ENCODE data around the gene PLXDC1. TPM values are rescaled to one million over a fixed set of nuclear protein-coding genes. Genes with fewer than 3 reads are reported as not detected.
"Not testable (repeated sequence)": the region's sequence is repeated elsewhere in the genome, so short reads cannot be mapped to it uniquely, and the experiment has no call there.

The PLXDC1 gene
- total RNA-seq, 4 donors from 2014 or later, result 1.6 to 26.2 (median 4.3) TPM

DNA sequence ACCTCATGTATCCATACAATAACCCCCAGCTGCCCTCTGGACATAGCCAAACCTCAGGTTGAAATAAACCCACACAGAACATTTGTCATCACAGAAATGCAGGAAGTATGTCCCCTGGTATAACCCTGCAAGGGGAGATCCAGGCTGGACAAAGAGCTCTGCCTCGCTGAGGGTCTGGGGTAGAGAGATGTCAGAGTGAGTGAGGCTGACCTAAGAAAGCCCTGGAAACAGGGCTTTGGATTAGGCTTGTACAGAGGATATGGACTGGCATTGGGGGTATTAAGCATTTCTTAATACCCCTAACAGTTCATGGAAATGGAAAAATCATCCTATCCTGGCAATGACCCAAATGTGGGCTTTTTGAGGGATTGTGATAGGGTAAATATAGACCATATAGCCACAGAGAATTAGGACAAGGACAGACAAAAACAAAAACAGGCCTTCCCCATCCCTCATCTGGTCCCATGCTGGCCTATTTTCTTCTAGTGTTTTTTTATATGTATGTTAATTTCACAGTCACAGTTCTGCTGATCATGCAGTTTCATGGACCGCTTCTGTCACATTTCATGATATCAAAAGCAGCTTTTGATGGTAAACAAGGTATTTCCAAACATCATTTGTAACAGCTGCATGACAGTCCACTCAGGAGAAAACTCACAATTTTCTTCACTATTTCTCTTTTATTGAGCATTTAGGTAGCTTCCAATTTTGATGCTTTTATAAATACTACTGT, 26.1 kb downstream of the PLXDC1 start:
- TF ChIP-seq, protein P1, sequence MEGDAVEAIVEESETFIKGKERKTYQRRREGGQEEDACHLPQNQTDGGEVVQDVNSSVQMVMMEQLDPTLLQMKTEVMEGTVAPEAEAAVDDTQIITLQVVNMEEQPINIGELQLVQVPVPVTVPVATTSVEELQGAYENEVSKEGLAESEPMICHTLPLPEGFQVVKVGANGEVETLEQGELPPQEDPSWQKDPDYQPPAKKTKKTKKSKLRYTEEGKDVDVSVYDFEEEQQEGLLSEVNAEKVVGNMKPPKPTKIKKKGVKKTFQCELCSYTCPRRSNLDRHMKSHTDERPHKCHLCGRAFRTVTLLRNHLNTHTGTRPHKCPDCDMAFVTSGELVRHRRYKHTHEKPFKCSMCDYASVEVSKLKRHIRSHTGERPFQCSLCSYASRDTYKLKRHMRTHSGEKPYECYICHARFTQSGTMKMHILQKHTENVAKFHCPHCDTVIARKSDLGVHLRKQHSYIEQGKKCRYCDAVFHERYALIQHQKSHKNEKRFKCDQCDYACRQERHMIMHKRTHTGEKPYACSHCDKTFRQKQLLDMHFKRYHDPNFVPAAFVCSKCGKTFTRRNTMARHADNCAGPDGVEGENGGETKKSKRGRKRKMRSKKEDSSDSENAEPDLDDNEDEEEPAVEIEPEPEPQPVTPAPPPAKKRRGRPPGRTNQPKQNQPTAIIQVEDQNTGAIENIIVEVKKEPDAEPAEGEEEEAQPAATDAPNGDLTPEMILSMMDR (IDR thresholded peaks at IDR 0.05), result no peak
- no peak for TF ChIP-seq EP300 (IDR thresholded peaks at IDR 0.05; ENCODE audit: low read depth)
- TF ChIP-seq POLR2A (IDR thresholded peaks at IDR 0.05), result no peak
- no peak for TF ChIP-seq POLR2AphosphoS5 (IDR thresholded peaks at IDR 0.05)
- Histone ChIP-seq H3K4me1 (no peaks in the 10 kb centered on the region), H3K36me3 (no peaks in the 10 kb centered on the region), H3K27ac (no peak overlapping the region), H3K9me3 (no peaks in the 10 kb centered on the region), H3K27me3 (no peaks in the 10 kb centered on the region), H3K4me3 (no peak overlapping the region)
- WGBS, 2 donors (ENCODE audit: low coverage in 1 of 2), result 84 to 91% methylated on average over 1 to 2 of the region's 2 CpGs
- intact Hi-C loops (cut with DNase I; ENCODE audit: low total_unique reads) (no loop called here), in situ Hi-C loops (cut with MboI; ENCODE audit: low pct_ligation_motif_present in 1 of 4, low pct_unique_long_range_greater_than_20kb in 1 of 4, low sequenced_read_pairs in 3 of 4) (no loop called here)
- no peak for DNase-seq

DNA sequence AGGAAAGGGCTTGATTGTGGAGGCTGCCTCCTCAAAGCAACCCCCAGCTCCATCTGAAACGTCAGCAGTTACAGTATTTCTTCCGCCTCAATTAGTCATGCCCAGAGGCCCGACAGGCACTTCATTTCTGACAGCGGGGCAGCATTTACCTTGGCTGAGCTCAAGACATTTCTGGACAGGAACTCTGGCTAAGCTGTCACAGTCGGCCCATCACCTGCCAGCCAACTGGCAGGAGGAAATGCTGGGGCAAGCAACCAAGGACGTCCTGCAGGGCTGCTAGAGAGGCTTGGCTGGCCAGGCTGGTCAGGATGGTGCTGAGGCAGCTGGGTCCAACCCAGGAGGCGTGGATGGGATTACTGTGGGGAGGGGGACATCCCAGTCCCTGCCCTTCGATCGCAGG, 27.8 kb downstream of the PLXDC1 start:
- Histone ChIP-seq H3K27me3 (no peaks in the 10 kb centered on the region), H3K9me3 (no peaks in the 10 kb centered on the region), H3K4me1 (no peaks in the 10 kb centered on the region), H3K27ac (no peak overlapping the region), H3K36me3 (no peaks in the 10 kb centered on the region), H3K4me3 (no peak overlapping the region)
- in situ Hi-C loops (cut with MboI; ENCODE audit: low pct_ligation_motif_present in 1 of 4, low pct_unique_long_range_greater_than_20kb in 1 of 4, low sequenced_read_pairs in 3 of 4) (no loop called here), intact Hi-C loops (cut with DNase I; ENCODE audit: low total_unique reads) (no loop called here)
- DNase-seq, result no peak
- TF ChIP-seq POLR2A (IDR thresholded peaks at IDR 0.05) (no peak), EP300 (IDR thresholded peaks at IDR 0.05; ENCODE audit: low read depth) (no peak), POLR2AphosphoS5 (IDR thresholded peaks at IDR 0.05) (no peak)
- TF ChIP-seq, protein P1 (IDR thresholded peaks at IDR 0.05), result no peak
- WGBS, 2 donors (ENCODE audit: low coverage in 1 of 2), result 82% methylated on average over 7 of the region's 9 CpGs; no CpG with 5 or more reads in 1 of the 2 donors

DNA sequence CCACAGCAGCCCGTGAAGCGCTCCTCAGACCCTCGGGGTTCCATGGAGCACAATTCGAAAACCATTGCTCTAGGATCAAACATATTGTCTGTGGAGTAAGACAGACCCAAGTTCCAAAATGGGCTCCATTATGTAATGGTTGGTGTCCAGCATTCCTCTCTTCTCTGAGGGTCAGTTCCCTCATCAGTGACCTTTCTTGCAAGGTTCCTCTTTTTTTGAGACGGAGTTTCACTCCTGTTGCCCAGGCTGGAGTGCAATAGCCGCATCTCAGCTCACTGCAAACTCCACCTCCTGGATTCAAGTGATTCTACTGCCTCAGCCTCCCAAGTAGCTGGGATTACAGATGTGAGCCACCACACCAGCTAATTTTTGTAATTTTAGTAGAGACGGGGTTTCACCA, 28.4 kb downstream of the PLXDC1 start:
- DNase-seq, result no peak
- in situ Hi-C loops (cut with MboI; ENCODE audit: low pct_ligation_motif_present in 1 of 4, low pct_unique_long_range_greater_than_20kb in 1 of 4, low sequenced_read_pairs in 3 of 4) (no loop called here), intact Hi-C loops (cut with DNase I; ENCODE audit: low total_unique reads) (no loop called here)
- Histone ChIP-seq H3K4me3 (no peak overlapping the region), H3K36me3 (no peaks in the 10 kb centered on the region), H3K27me3 (no peaks in the 10 kb centered on the region), H3K9me3 (no peaks in the 10 kb centered on the region), H3K4me1 (no peaks in the 10 kb centered on the region), H3K27ac (no peak overlapping the region)
- WGBS, 2 donors (ENCODE audit: low coverage in 1 of 2), result 88 to 91% methylated on average over 5 to 7 of the region's 7 CpGs
- TF ChIP-seq POLR2AphosphoS5 (IDR thresholded peaks at IDR 0.05) (no peak), EP300 (IDR thresholded peaks at IDR 0.05; ENCODE audit: low read depth) (no peak), POLR2A (IDR thresholded peaks at IDR 0.05) (no peak)
- TF ChIP-seq, protein P1 (IDR thresholded peaks at IDR 0.05), result no peak

DNA sequence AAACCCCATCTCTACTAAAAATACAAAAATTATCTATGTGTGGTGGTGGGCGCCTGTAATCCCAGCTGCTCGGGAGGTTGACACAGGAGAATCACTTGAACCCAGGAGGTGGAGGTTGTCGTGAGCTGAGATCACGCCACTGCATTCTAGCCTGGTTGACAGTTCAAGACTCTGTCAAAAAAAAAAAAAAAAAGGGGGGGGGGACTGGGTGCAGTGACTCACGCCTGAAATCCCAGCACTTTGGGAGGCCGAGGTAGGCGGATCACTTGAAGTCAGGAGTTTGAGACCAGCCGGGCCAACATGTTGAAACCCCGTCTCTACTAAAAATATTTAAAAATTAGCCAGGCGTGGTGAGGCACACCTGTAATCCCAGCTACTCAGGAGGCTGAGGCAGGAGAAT, 29.5 kb downstream of the PLXDC1 start:
- DNase-seq; H3K27me3 ChIP-seq; in situ Hi-C loops (cut with MboI; ENCODE audit: low pct_ligation_motif_present in 1 of 4, low pct_unique_long_range_greater_than_20kb in 1 of 4, low sequenced_read_pairs in 3 of 4); H3K27ac ChIP-seq; H3K9me3 ChIP-seq; H3K4me1 ChIP-seq; H3K36me3 ChIP-seq; intact Hi-C loops (cut with DNase I; ENCODE audit: low total_unique reads); H3K4me3 ChIP-seq: not testable (repeated sequence)
- WGBS, 2 donors (ENCODE audit: low coverage in 1 of 2), result 88% methylated on average over 10 of the region's 10 CpGs; no CpG with 5 or more reads in 1 of the 2 donors
